Naive B cell (primary cell): ENCODE results near the gene PDGFC. TPM values are rescaled to one million over a fixed set of nuclear protein-coding genes. Genes with fewer than 3 reads are reported as not detected.

Experiments
- ATAC-seq, 2 donors: fragments of 150-1000 bp; cut with Tn5 transposase; 2 replicates each; pipeline ENCODE4 v1.10.0; 2021; ENCODE audit warnings: low read depth in 2 of 2, mild to moderate bottlenecking in 2 of 2, moderate library complexity in 2 of 2
- DNase-seq: peaks from one replicate; pipeline ENCODE4 v3.0.0; 2022
- H3K27ac Mint-ChIP-seq, 6 donors: one replicate each; pipeline ENCODE4 v1.8.0; 2020 to 2022; ENCODE audit warnings: mild to moderate bottlenecking in 6 of 6, mixed read lengths in 6 of 6, moderate library complexity in 5 of 6, inconsistent platforms in 2 of 6
- H3K27me3 Mint-ChIP-seq, 3 donors: one replicate each; pipeline ENCODE4 v1.8.0; 2021 to 2022; ENCODE audit warnings: mixed read lengths in 3 of 3, mild to moderate bottlenecking in 1 of 3
- H3K36me3 Mint-ChIP-seq, 2 donors: one replicate each; pipeline ENCODE4 v1.8.0; 2020 to 2022; ENCODE audit warnings: mixed read lengths in 2 of 2, inconsistent platforms in 1 of 2, mild to moderate bottlenecking in 1 of 2
- H3K4me1 Mint-ChIP-seq, 3 donors: one replicate each; pipeline ENCODE4 v1.8.0; 2020 to 2022; ENCODE audit warnings: mixed read lengths in 3 of 3, inconsistent platforms in 1 of 3, mild to moderate bottlenecking in 1 of 3, moderate library complexity in 1 of 3
- H3K4me3 Mint-ChIP-seq, 8 donors: one replicate each; pipeline ENCODE4 v1.8.0; 2020 to 2022; ENCODE audit warnings: mild to moderate bottlenecking in 8 of 8, mixed read lengths in 8 of 8, moderate library complexity in 8 of 8, inconsistent platforms in 2 of 8
- H3K9me3 Mint-ChIP-seq, 7 donors: one replicate each; pipeline ENCODE4 v1.8.0; 2020 to 2022; ENCODE audit warnings: mixed read lengths in 7 of 7, mild to moderate bottlenecking in 5 of 7, inconsistent platforms in 2 of 7, moderate library complexity in 1 of 7
- polyA plus RNA-seq, 6 donors: library from polyadenylated mRNA; unstranded; fragments of 300-500 nt; fragmentation: Illumina TruSeq; gene quantifications; one replicate each; pipeline ENCODE4 v1.2.3, GENCODE V29; 2021; ENCODE audit warnings: low read depth in 6 of 6

Gene PDGFC
- polyA plus RNA-seq, 6 donors from 2014 or later = 0.17 to 0.45 TPM; not detected in 4

- no peaks in the 10 kb centered on the region for H3K9me3 Mint-ChIP-seq
- DNase-seq (no peak), ATAC-seq (no peak)
- no peak overlapping the region for H3K4me3 Mint-ChIP-seq
- H3K36me3 Mint-ChIP-seq = no peaks in the 10 kb centered on the region
- no peaks in the 10 kb centered on the region for H3K27me3 Mint-ChIP-seq
- H3K4me1 Mint-ChIP-seq = no peaks in the 10 kb centered on the region
- H3K27ac Mint-ChIP-seq = no peak overlapping the region
These were observed 203.6 kb downstream of the PDGFC start for GRCh38 chr4:156767911-156768415.

GRCh38 chr4:156766846-156767245 is 204.8 kb downstream of the PDGFC start:
- ATAC-seq (no peak), DNase-seq (no peak)
- Mint-ChIP-seq H3K27me3 (no peaks in the 10 kb centered on the region), H3K36me3 (no peaks in the 10 kb centered on the region), H3K9me3 (no peaks in the 10 kb centered on the region), H3K27ac (no peak overlapping the region), H3K4me1 (no peaks in the 10 kb centered on the region), H3K4me3 (no peak overlapping the region)

- no peak overlapping the region for H3K4me3 Mint-ChIP-seq
- no peaks in the 10 kb centered on the region for H3K4me1 Mint-ChIP-seq
- no peak for ATAC-seq
- no peak for DNase-seq
- H3K36me3 Mint-ChIP-seq = no peaks in the 10 kb centered on the region
- H3K9me3 Mint-ChIP-seq = no peaks in the 10 kb centered on the region
- no peaks in the 10 kb centered on the region for H3K27me3 Mint-ChIP-seq
- peak overlapping the region in 1 of 6 donors; percentile 51 for H3K27ac Mint-ChIP-seq
These were observed 206.3 kb downstream of the PDGFC start for GRCh38 chr4:156765277-156765676.

- H3K4me1 Mint-ChIP-seq = no peaks in the 10 kb centered on the region
- H3K27ac Mint-ChIP-seq = no peak overlapping the region
- ATAC-seq (no peak), DNase-seq (no peak)
- H3K27me3 Mint-ChIP-seq = no peaks in the 10 kb centered on the region
- no peaks in the 10 kb centered on the region for H3K36me3 Mint-ChIP-seq
- H3K4me3 Mint-ChIP-seq = no peak overlapping the region
- H3K9me3 Mint-ChIP-seq = no peaks in the 10 kb centered on the region
These were observed 206.8 kb downstream of the PDGFC start for GRCh38 chr4:156764846-156765245.

GRCh38 chr4:156764145-156764544 is 207.5 kb downstream of the PDGFC start:
- no peak for ATAC-seq
- DNase-seq = no peak
- Mint-ChIP-seq H3K27ac (no peak overlapping the region), H3K9me3 (no peaks in the 10 kb centered on the region), H3K27me3 (no peaks in the 10 kb centered on the region), H3K36me3 (no peaks in the 10 kb centered on the region), H3K4me3 (no peak overlapping the region), H3K4me1 (no peaks in the 10 kb centered on the region)

GRCh38 chr4:156763511-156763910 is 208.1 kb downstream of the PDGFC start:
- Mint-ChIP-seq H3K36me3 (no peaks in the 10 kb centered on the region), H3K27me3 (no peaks in the 10 kb centered on the region), H3K9me3 (peaks cover 0 to under 1% (median 0%) of the 10 kb centered on the region in 7 donors), H3K27ac (no peak overlapping the region), H3K4me3 (no peak overlapping the region), H3K4me1 (no peaks in the 10 kb centered on the region)
- ATAC-seq (no peak), DNase-seq (no peak)

GRCh38 chr4:156762851-156763250 is 208.7 kb downstream of the PDGFC start:
- Mint-ChIP-seq H3K4me1 (no peaks in the 10 kb centered on the region), H3K27ac (no peak overlapping the region), H3K36me3 (no peaks in the 10 kb centered on the region), H3K27me3 (no peaks in the 10 kb centered on the region), H3K4me3 (no peak overlapping the region), H3K9me3 (peaks cover 0 to 7% (median 1%) of the 10 kb centered on the region in 7 donors)
- ATAC-seq (no peak), DNase-seq (no peak)

- no peak overlapping the region for H3K27ac Mint-ChIP-seq
- H3K36me3 Mint-ChIP-seq = no peaks in the 10 kb centered on the region
- DNase-seq = no peak
- ATAC-seq = no peak
- peaks cover 7 to 14% (median 14%) of the 10 kb centered on the region in 3 donors for H3K4me1 Mint-ChIP-seq
- no peak overlapping the region for H3K4me3 Mint-ChIP-seq
- H3K9me3 Mint-ChIP-seq = peaks cover 0 to 9% (median 1%) of the 10 kb centered on the region in 7 donors
- H3K27me3 Mint-ChIP-seq = no peaks in the 10 kb centered on the region
These were observed 215.5 kb downstream of the PDGFC start for GRCh38 chr4:156756118-156756517.

GRCh38 chr4:156754832-156755570 is 216.6 kb downstream of the PDGFC start:
- H3K9me3 Mint-ChIP-seq = peaks cover 0 to 9% (median 1%) of the 10 kb centered on the region in 7 donors
- H3K36me3 Mint-ChIP-seq = no peaks in the 10 kb centered on the region
- peak overlapping the region in 1 of 8 donors; percentile 44 for H3K4me3 Mint-ChIP-seq
- ATAC-seq (peak; percentile 38 to 85), DNase-seq (no peak)
- peaks cover 7 to 14% (median 14%) of the 10 kb centered on the region in 3 donors for H3K4me1 Mint-ChIP-seq
- H3K27ac Mint-ChIP-seq = peak overlapping the region in 1 of 6 donors; percentile 27
- no peaks in the 10 kb centered on the region for H3K27me3 Mint-ChIP-seq

GRCh38 chr4:156751486-156751885 is 220.1 kb downstream of the PDGFC start:
- DNase-seq (no peak), ATAC-seq (no peak)
- no peak overlapping the region for H3K27ac Mint-ChIP-seq
- no peaks in the 10 kb centered on the region for H3K27me3 Mint-ChIP-seq
- peaks cover 0 to 1% (median 0%) of the 10 kb centered on the region in 7 donors for H3K9me3 Mint-ChIP-seq
- no peaks in the 10 kb centered on the region for H3K36me3 Mint-ChIP-seq
- no peak overlapping the region for H3K4me3 Mint-ChIP-seq
- peaks cover 7 to 14% (median 14%) of the 10 kb centered on the region in 3 donors for H3K4me1 Mint-ChIP-seq

- peaks cover 0 to 6% (median 6%) of the 10 kb centered on the region in 3 donors for H3K4me1 Mint-ChIP-seq
- no peak overlapping the region for H3K4me3 Mint-ChIP-seq
These were observed 221.9 kb downstream of the PDGFC start for GRCh38 chr4:156749426-156750403.

GRCh38 chr4:156746111-156746510 is 225.5 kb downstream of the PDGFC start:
- Mint-ChIP-seq H3K27me3 (no peaks in the 10 kb centered on the region), H3K4me3 (no peak overlapping the region), H3K9me3 (peaks cover 0 to 13% (median 4%) of the 10 kb centered on the region in 7 donors), H3K27ac (no peak overlapping the region), H3K36me3 (no peaks in the 10 kb centered on the region), H3K4me1 (no peaks in the 10 kb centered on the region)
- DNase-seq (no peak), ATAC-seq (no peak)

More at GRCh38 chr4:156749426-156750403, 221.9 kb downstream of the PDGFC start:
- H3K36me3 Mint-ChIP-seq = no peaks in the 10 kb centered on the region
- DNase-seq (no peak), ATAC-seq (no peak)
- no peak overlapping the region for H3K27ac Mint-ChIP-seq
- H3K9me3 Mint-ChIP-seq = peaks cover 0 to 1% (median 0%) of the 10 kb centered on the region in 7 donors
- H3K27me3 Mint-ChIP-seq = no peaks in the 10 kb centered on the region

- H3K27me3 Mint-ChIP-seq = peaks cover 0 to 4% (median 0%) of the 10 kb centered on the region in 3 donors
These were observed 232.8 kb downstream of the PDGFC start for GRCh38 chr4:156738766-156739165.

More at GRCh38 chr4:156738766-156739165, 232.8 kb downstream of the PDGFC start:
- Mint-ChIP-seq H3K9me3 (peaks cover 0 to 22% (median 8%) of the 10 kb centered on the region in 7 donors), H3K4me1 (no peaks in the 10 kb centered on the region), H3K4me3 (no peak overlapping the region), H3K36me3 (no peaks in the 10 kb centered on the region), H3K27ac (no peak overlapping the region)
- DNase-seq (no peak), ATAC-seq (no peak)
